Measurements from ENCODE around the gene PEDS1.
"Not testable (repeated sequence)": the region's sequence is repeated elsewhere in the genome, so short reads cannot be mapped to it uniquely, and the experiment has no call there.

The PEDS1 gene

DNA sequence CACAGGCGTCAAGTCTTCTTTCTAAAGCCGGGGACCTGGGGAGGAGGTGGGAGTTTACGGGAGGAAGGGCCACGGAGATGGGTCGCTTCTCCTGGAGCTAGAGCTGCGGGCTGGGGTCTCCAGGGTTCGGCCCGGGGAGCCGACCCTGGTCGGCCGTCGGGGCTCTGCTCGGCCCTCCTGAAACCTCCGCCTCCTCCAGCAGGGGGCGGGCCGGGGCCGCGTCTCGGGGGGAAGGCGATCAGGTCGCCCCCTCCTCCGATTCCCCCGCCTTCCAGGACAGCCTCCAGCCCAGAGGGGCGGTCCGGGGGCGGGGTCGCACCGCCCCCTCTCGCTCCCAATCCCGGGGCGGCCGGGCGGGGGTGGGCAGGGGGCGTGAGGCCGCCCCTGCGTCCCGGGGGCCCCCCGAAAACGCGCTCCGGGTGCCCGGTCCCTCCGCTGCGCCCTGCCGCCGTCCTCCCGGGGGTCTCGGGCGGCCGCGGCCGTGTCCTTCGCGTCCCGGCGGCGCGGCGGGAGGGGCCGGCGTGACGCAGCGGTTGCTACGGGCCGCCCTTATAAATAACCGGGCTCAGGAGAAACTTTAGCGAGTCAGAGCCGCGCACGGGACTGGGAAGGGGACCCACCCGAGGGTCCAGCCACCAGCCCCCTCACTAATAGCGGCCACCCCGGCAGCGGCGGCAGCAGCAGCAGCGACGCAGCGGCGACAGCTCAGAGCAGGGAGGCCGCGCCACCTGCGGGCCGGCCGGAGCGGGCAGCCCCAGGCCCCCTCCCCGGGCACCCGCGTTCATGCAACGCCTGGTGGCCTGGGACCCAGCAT is 36.9 kb upstream of the PEDS1 start, which contains the start of gene CEBPB:
TSS of gene CEBPB (plus strand) at position 580 of the 814 bp plus-strand sequence. CDS start at position 784, 204 bp downstream.
- DNase-seq (ENCODE audit: low read depth in 3 of 3) = peak; percentile 66 to 79 (median 73)

DNA sequence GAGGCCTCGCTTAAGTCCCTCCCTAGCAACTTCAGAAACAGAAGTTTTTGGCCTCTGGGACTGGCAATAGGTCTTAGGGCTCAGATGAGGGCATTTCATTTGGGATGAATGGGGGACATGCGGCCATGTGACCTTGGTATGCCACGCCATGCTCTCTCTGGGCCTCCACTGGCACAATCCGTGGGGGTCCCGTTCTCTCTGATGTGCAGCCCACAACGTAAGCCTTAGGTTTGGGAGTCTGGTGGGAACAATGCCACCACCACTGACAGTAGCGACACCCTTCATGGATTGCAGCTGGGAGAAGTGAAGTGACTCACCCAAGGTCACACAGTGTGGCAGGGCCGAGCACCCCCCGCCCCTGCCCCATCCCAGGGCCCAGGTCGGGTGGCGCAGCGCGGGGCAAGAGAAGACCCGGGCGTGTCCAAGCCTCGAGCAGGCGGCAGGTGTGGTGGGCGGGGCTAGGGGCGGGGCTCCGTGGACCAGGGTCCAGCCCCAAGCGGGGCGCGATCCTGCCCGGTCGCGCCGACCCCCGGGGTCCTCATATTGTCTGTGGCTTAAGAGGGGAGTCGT is 36.2 kb upstream of the PEDS1 start:
- DNase-seq (ENCODE audit: low read depth in 3 of 3) = peak; percentile 9 to 31 (median 31)

DNA sequence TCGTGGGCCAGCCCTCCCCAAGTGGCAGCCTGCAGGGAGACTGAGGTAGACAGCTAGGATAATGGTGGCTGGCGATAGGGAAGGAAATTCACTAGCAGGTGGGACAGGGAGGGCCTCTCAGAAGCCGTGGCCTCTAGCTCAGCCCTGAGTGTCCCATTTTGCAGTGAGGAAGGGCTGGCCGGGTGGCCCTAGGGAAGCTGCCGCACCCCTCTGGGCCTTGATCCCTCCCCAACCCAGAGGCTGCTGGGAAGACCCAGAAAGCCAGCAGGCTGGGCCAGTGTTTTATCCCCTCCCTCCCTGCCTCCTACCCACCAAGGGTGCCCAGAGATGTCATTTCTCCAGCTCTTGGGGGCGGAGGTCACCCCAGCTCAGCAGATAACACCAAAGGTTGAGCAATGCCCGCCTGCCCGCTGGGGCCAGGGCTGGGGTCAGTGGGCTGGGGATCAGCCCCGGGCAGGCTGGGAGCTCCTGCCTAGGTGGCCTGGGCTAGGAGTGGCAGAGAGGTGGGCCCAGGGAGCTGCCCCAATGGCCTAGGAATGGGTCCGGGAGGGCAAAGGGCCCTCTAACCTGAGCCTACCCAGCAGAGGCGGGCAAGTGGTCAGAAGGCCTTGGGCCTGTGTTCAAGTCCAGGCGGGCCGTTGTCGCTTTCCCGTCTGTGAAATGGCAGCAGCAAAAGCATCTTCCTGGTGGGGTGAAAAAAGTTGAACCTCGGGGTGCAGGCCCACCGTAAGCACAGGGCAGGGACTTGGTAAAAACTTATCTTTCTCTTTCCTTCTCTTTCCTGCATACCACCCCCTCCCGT is 35.6 kb upstream of the PEDS1 start:
- DNase-seq (ENCODE audit: low read depth in 3 of 3) = no peak

DNA sequence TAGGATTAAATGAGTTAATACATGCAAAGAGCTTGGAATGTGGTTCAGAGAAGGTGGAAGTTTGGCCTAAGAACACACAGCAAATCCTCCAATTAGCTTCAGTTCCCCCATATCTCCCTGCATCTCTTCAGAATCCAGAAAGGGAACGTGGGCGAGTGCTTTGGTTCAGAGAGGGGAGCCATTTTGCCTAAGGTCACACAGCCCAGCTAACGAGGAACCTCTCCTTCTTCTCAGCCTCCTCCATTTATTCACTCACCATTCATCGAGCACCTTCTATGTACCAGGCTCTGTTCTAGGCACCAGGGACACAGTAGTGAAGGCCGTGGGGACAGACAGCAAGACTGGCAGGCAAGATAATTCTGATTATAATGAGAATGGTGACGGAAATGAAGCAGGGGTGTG is 34.8 kb upstream of the PEDS1 start:
- no peak for DNase-seq (ENCODE audit: low read depth in 3 of 3)

DNA sequence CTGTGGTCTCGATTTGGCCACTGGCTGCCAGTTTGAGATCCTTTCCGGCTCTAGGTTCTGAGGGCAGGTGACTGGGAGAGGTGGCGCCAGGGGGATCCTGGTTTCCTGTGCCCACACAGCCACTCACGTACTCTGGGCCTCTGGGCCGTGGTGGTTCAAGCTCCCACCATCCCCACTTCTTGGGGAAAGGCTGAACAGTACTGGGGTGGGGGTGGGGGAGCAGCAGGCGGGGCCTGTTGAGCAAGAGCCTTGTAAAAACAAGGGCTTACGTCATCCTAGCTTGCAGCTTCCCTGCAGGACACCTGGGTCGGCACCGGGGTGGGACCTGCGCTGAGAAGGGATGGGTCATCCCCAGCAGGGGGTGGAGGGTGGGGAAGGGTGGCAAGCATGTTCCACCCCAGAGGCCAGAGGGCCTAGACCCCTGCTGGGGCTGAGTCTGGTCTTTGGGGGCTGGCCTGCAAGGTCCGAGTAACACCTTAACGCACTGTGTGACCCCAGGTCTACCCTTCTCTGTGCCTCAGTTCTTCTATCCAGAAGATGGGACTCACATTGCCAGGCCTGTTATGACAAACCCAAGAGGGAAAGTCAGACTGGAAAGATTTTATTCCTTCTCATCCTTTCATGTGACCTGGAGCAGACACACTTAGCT is 34.0 kb upstream of the PEDS1 start:
- DNase-seq (ENCODE audit: low read depth in 3 of 3) = no peak

DNA sequence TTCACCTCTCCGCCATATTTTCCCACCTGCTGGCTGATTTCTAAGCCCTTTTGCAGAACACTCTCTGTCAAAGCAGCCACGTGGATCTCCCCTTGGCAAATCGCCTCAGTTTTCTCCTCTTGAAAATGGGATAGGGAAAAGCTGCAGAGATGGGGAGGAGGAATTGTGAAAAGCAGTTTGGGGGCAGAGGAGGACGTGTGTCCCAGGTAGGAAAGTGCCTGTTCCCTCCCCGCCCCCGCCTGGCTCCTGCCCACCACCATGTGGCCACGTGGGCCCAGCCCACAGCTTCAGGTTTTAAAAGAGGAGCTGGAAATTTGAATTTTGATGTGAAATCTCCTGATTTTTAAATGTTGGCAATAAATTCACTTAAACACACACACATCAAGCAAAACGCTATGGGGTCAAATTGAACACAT is 33.5 kb upstream of the PEDS1 start:
- no peak for DNase-seq (ENCODE audit: low read depth in 3 of 3)

DNA sequence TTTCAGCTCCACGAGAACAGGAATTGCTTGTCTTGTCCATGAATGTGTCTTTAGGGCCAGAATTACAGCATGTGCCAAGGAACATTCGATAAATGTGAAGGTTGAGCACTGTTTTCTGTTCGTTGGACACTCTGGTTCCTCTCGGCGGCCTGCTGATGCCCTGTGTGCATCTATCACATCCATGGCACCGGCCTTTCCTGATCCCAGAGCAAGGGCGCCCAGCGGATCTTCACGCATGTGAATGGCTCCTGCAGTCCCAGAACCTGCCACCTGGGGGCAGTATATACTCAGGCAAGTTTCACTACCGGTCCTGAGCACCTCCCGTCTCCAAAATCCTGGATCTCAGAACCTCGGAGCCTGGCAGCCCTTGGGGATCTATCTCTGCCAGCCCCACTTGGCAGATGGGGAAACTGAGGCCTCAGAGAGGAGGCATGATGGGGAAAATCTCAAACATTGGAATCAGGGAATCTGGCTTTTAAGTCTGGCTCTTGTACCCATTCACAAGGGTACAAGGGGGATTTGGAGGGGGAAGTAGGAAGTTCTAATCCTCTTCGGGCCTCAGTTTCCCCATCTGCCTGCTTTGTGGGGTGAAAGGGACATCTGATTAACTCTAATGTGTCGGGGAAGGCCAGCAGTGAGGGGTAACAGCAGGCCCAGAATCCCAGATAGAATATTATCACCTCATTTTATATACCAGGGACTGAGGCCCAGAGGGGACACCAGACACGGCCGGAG is 32.8 kb upstream of the PEDS1 start:
- DNase-seq (ENCODE audit: low read depth in 3 of 3) = peak; percentile 75 to 86 (median 84)

DNA sequence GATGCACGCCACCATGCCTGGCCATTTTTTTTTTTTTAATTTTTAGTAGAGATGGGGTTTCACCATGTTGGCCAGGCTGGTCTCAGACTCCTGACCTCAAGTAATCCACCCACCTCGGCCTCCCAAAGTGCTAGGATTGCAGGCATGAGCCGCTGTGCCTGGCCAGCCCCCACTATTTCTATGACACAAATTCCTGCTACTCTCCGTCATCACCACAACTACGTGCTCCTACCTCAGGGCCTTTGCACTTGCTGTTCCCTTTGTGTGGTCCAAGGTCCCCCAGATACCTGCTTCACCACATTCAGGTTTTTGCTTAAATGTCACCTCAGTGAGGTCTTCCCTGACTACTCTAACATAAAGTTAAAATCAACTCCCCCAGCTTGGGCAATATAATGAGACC is 31.9 kb upstream of the PEDS1 start:
- no peak for DNase-seq (ENCODE audit: low read depth in 3 of 3)

DNA sequence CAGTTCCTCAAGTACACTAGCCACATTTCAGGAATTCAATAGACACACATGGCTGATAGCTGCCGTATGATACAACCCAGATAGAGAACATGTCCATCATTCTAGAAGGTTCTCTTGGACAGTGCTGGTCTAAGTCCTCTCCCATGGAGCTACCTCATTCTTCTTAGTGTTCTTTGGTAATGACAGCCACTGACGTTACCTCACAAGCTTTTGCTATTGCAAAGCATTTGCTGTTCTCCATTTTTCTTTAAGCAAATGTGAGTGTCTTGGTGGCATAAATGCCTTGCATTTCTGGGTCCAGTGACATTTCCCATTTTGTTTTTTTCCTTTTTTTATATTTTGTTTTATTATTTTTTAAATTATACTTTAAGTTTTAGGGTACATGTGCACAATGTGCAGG is 28.8 kb upstream of the PEDS1 start:
- no peak for DNase-seq (ENCODE audit: low read depth in 3 of 3)

DNA sequence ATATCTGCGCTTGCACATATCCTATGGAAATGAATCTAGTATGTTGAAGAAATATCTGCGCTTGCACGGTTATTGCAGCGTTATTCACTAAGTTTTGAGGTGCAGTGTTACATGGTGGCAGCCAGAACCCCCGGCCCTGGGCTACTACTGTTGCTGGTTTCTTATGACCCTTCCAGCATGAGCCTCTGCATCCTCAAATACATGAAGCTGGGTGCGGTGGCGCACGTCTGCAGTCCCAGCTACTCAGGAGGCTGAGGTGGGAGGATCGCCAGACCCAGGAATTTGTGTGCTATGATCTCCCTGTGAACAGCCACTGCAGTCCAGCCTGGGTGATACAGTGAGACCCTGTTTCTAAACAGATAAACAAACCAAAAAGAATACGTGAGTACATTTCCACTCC is 27.8 kb upstream of the PEDS1 start:
- no peak for DNase-seq (ENCODE audit: low read depth in 3 of 3)

DNA sequence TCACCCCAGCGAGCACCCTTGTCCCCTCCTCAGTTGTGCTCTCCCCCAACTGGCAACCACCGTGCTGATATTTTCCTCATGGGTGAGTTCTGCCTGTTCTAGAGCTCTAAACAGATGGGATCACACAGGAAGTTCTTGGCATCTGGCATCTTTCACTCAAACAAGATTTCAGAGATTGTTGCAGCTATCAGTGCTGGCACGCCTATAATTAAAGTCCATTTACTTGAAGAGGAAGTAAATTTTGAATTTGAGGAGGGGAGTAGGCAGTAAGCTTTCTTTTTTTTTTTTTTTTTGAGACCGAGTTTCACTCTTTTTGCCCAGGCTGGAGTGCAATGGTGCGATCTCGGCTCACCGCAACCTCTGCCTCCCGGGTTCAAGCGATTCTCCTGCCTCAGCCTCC is 25.1 kb upstream of the PEDS1 start:
- not testable (repeated sequence) for DNase-seq (ENCODE audit: low read depth in 3 of 3)

DNA sequence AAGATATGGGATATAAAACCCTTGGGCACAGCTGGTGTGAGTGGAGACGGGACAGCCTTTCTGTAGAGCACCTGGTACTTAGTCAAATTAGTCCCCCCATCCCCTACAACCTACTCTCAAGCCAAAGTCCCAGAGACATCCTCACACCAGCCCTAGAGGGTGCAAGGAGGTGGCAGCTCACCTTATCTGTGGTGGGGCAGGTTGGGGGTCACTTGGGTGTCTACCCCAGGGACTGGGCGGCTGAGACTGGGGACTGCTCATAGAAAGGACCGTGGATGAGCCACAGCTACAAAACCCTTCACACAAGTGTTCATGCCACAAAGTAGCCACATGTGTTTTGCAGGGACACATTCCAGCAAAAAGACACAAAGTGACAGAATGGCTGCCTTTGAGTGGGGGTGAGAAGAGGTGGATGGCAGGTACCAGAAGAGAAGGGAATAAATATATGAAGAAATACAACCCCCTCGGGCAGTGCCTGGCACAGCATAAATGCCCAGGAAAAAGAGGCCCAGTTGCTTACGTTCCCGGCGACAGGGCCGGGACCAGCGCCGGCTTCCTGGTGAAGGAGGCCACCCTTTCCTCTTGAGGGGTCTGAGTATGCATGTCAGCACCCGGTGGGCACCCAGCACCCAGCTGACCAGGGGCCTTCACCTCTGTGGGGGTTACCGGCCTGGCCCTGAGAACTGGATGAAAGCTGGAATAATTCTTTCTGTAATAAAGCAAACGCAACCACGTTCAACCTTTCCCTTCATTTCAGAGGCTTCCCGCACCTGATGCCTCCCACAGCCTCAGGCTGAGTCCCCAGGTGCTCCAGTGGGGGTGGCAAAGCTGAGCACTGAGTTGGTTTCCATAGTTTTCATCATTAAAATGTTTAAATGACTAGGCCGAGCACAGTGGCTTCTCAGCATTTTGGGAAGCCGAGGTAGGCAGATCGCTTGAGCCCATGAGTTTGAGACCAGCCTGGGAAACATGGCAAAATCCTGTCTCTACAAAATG is 22.7 kb upstream of the PEDS1 start:
- DNase-seq (ENCODE audit: low read depth in 3 of 3) = no peak

DNA sequence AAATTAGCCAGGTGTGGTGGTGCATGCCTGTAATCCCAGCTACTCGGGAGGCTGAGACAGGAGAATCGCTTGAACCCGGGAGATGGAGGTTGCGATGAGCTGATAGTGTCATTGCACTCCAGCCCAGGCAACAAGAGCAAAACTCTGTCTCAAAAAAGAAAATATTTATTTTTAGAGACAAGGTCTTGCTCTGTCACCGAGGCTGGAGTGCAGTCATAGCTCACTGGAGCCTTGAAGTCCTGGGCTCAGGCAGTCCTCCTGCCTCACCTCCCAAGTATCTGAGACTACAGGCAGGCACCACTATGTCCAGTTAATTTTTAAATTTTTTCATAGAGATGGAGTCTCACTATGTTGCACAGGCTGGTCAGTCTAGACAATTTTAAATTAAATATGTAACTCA is 20.9 kb upstream of the PEDS1 start:
- no peak for DNase-seq (ENCODE audit: low read depth in 3 of 3)

DNA sequence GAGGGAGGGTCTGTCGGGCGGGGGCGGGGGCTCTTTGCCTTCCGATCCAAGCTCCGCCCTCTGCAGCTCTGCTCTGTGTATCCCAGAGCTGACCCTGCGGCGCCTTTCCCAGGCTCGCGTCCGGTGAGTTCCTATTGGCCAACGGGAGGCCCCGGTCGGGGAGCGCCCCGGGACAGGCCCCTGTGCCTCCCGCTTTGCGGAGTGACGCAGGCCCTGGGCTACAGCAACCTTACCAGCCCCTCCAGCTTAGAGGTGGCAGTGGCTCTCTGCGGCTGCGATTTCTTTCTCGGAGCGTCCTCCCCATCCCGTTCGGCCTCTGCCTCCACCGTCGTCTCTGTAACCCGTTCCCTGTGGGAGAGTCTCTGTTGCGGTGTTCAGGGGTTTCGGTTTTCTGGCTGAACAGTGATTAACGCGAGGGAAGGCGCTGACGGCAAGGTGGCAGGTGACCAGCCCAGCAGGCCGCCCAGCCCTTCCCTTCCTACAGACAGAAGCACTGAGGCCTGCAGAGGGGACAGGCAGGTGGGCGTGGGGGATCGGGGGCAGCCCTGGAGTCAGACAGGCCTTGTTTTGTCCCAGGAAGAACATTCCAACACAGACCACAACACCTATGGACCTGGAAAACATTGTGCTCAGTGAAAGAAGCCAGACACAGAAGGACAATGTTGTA is 19.0 kb upstream of the PEDS1 start:
- DNase-seq (ENCODE audit: low read depth in 3 of 3) = no peak

DNA sequence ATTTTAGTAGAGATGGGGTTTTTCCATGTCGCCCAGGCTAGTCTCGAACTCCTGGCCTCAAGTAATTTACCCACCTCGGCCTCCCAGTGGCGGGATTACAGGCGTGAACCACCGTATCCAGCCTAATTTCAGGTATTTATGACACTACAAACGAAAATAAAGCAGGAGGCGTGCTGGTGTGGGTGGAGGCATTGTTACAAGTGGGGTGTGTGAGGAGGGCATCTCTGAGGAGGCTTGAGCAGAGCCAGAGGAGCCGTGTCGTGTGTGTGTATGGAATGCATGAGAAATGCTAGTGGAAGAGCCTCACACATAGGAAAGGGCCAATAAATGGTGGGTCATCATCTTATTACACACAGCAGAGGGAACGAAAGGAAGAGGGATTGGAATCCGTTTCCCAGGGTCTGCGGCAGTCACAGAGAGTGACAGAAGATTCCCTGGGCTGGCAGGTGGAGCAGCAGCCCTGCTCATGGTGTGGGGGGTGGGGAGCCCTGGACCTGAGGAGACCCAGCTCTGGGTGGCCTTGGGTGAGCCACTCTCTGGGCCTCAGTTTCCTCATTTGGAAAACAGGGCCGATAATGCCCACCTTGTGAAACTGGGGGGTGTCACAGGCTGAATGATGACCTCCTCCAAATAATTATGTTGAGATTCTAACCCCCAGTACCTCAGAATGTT is 17.2 kb upstream of the PEDS1 start:
- DNase-seq (ENCODE audit: low read depth in 3 of 3) = no peak

DNA sequence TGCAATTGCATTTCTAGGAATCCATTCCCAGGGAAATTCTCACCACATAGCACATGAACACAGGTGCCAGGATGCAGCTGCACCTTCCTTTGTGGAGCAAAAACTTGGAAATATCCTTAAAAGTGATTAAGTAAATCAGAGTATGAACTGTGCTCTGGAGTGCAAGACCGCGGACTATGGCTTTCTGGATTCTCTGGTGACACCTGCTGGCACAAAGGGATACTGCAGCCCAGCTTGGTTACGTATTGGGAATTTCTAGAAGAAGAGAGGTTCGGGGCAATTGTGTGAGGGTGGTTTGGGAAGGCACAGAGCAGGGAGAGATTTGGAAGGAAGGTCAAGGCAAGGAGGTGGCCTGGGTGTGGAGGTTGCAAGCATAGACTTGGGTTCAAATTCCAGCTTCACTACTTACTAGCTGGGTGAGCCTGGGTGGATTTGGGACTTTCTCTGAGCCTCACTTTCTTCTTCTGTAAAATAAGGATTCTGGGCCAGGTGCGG is 15.9 kb upstream of the PEDS1 start:
- peak; percentile 68 to 73 (median 72) for DNase-seq (ENCODE audit: low read depth in 3 of 3)

DNA sequence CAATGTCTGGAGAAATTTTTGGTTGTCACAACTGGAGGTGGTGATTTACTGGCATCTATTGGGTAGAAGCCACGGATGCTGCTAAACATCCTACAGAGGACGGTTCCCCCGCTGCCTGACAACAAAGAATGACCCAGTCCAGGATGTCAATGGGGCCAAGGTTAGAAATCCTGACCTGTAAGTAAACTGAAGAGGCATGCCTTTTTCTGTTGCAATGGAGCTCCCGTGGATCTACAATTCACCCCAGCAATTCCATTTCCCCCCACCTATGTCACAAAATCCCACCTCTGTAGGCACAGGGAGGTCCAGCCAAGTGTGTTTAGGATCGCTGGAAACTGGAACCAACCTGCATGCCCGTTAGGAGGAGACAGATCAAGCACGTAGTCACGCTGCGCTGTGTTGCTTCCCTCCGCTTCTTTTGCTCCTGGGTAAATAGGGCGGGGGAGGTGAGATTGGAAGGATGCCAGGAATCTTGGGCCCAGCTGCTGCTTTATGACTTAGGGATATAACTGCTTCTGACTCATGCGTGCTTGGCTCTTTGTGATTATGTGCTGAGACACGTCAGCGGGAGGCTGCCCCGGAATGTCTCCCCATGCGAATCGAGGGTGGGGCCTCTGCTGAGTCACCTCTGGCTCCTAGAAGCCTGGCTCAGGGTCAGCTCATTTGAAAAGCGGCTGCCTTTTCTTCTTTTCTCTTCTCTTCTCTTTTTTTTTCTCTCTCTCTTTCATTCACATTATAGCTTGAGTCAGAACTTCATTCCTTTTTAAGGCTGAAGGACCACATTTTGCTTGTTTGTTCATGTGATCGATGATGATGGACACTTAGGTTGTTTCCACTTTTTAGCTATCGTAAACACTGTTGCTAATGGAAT is 12.4 kb upstream of the PEDS1 start:
- peak; percentile 62 to 78 (median 77) for DNase-seq (ENCODE audit: low read depth in 3 of 3)
